ENCODE measurements around the gene LZTS2.

GRCh38 chr10:101028446-101029337 is 29.1 kb downstream of the LZTS2 start:
- TF ChIP-seq BHLHE40 (IDR thresholded peaks at IDR 0.05; ENCODE audit: borderline replicate concordance) (no peak), FOXK2 (IDR thresholded peaks at IDR 0.05) (no peak), SP1 (IDR thresholded peaks at IDR 0.05) (no peak), L3MBTL2 (conservative IDR thresholded peaks at IDR 0.05) (no peak), TARDBP (IDR thresholded peaks at IDR 0.05) (no peak), LEF1 (IDR thresholded peaks at IDR 0.05; ENCODE audit: borderline replicate concordance) (no peak)

Data from HEK293T (cell line).